Posterior cingulate gyrus (tissue), 11 donors: ENCODE data around the gene PKN3.
"Not testable (repeated sequence)": the region's sequence is repeated elsewhere in the genome, so short reads cannot be mapped to it uniquely, and the experiment has no call there.

Source experiments
- DNase-seq, 10 donors: peaks; one replicate each; pipeline versions ENCODE4 v3.0.0 to v3.0.0-alpha.2; 2020 to 2021; ENCODE audit warnings: mixed read lengths in 3 of 10
- intact Hi-C: fragments of 100-400 bp; cut with DNase I; formaldehyde crosslinking; loops from one replicate; pipeline ENCODE4 v1.15.1; 2023

Gene PKN3

DNA sequence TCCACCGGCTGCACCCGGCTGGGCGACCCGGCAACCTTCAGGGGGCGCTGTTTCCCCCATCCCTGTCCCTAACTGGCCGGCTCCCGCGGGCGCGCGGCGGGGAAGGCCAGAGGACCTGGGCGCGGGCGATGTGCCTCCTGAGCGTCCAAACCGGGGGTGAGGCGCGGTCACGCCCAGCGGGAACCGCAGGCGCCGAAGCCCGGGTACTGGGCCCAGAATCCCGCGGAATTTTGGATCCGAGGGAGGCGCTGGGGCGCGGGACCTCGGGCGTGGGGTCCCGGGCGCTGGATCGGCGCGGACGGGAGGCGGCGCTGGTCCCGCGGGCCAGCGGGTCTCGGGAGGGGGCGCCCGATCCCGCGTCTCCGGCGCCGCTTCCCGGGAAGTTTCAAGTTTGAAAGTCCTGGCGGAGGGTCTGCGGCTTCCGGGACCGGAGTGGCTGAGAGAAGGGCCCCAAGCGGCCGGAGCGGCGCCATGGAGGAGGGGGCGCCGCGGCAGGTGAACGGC is at the start of gene PKN3:
Gene PKN3, plus strand, starts transcription at position 59 of the 504 bp plus-strand sequence. Its CDS starts 413 bp downstream, at position 472.
- intact Hi-C loops = no loop called here
- DNase-seq = peak; percentile 55 to 96 (median 81)

DNA sequence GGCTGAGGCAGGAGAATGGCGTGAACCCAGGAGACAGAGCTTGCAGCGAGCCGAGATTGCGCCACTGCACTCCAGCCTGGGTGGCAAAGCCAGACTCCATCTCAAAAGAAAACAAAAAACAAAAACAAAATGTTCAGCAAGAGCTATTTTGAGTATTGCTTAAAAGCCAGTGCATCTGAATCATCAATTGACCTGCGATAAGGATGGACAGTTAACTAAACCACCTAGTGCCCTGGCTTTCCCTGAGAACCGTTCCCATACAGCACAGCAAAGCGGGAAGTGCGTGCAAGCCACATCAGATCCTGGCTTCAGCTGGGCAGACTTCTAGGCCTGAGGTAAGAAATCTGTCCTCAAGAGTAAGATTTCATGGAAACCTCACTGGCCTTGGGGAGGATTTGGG is 48.4 kb upstream of the PKN3 start:
- intact Hi-C loops = loop anchor here (2.0 kb wide), 1 partner anchor 19 kb away; no protein-coding TSS in a partner anchor
- DNase-seq = no peak

DNA sequence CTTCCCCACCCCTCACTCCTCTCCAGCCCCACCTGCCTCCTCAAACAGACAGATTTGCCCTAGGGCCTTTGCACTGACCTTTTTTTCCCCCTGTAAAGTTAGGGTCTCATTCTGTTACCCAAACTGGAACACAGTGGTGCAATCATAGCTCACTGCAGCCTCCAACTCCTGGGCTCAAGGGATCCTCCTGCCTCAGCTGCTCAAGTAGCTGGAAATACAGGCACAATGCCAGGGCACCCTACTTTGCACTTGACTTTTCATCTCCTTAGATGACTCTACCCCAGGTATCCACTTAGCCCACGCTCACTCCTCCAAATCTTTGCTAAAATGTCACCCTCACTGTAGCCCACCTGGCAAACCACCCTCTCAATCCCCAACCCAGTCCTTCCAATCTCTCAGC is 47.8 kb upstream of the PKN3 start:
- no peak for DNase-seq
- intact Hi-C loops = no loop called here

DNA sequence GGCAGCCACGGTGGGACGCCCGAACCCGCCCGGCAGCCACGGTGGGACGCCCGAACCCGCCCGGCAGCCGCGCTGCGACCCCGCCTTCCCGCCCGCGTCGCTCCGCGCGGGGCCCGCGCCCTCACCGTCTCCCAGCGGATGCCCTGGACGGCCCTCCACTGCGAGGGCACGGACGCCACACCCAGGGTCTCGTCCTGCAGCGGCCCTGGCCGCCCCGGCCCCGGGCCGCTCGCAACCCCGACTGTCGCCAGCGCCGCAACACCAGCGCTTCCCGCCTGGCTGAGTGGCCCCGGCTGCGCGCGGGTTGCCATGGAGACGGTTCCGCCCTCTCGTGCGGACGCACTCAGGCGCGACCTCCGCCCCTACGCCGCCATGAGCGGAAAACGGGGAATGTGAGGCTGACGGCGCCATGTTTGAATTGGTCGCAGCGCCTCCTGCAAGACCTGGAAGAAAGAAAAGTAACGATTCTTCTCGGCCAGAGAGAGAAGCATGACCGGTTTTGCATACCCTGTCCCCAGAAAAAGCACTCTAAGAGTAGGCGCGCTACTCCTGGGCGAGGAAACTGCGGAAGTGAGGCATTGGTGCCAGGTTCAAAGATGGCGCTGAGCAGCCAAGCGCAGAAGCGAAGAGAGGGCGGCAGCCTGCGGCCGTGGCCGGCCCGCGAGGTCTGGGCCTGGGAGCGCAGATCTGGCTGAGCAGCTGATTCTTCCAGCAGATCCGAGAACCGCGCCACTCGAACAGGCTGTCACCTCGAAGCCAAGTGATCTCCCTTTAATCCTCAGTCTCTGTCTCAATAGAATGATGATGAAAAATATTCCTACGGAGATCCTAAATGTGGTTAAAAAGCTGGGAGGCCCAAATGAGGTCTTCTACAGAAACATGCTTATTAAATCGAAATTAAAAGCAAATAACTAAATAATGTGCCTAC is 45.6 kb upstream of the PKN3 start, which contains the start of gene DYNC2I2:
Gene DYNC2I2, minus strand, starts transcription at position 432 of the 928 bp plus-strand sequence. Its CDS starts 121 bp downstream, at position 311.
- DNase-seq = peak; percentile 92 to 99 (median 95)
- intact Hi-C loops = loop anchor here (2.0 kb wide), 1 partner anchor 32 kb away; the partner anchor contains the start of gene SET

DNA sequence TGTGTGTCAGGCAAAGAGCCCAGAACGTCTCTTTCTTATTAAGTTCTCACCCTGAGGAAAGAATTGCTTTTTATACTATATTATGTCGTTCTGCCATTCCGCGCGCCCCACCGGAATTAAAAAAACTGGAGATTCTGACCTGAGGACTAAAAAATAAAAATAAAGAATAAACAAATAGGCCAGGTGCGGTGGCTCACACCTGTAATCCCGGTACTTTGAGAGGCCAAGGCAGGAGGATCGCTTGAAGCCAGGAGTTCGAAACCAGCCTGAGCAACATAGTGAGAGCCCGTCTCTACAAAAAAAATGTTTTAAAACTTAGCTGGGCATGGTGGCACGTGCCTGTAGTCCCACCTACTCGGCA is 45.0 kb upstream of the PKN3 start:
- no peak for DNase-seq
- intact Hi-C loops = loop anchor here (2.0 kb wide), 1 partner anchor 31 kb away; the partner anchor contains the start of gene SET

DNA sequence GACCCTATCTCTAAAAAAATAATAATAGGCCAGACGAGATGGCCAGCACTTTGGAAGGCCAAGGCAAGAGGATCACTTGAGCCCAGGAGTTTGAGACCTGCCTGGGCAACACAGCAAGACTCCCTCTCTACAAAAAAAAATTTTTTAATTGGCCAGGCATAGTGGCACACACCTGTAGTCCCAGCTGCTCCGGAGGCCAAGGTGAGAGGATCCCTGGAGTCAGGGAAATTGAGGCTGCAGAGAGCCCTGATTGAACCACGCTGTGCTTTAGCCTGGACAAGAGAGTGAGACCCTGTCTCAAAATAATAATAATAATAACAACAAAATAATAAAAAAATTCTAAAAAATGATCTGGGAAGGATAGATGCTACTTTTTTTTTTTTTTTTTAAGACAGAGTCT is 44.5 kb upstream of the PKN3 start:
- intact Hi-C loops = loop anchor here (2.0 kb wide), 1 partner anchor 31 kb away; the partner anchor contains the start of gene SET

DNA sequence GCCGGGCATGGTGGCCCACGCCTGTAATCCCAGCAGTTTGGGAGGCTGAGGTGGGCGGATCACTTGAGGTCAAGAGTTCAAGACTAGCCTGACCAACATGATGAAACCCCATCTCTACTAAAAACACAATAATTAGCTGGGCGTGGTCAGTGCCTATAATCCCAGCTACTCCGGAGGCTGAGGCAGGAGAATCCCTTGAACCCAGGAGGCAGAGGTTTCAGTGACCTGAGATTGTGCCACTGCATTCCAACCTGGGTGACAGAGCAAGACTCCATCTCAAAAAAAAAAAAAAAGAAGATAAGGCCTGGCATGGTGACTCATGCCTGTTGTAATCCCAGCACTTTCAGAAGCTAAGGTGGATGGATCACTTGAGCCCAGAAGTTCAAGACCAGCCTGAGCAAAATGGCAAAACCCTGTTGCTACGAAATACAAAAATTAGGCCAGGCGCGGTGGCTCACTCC is 35.8 kb upstream of the PKN3 start:
- intact Hi-C loops, DNase-seq: not testable (repeated sequence)

More for the DNA sequence above, 44.5 kb upstream of the PKN3 start:
- no peak for DNase-seq

DNA sequence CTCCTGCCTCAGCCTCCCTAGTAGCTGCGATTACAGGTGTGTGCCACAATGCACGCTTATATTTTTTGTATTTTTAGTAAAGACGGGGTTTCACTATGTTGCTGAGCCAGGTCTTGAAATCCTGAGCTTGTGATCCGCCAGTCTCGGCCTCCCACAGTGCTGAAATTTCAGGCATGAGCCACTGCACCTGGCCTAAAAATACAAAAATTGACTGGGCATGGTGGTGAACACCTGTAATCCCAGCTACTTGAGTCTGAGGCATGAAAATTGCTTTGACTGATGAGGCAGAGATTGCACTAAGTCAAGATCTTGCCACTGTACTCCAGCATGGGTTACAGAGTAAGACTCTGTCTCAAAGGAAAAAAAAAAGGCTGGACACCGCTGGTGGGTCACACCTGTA is 32.5 kb upstream of the PKN3 start:
- intact Hi-C loops = no loop called here
- DNase-seq = peak in 2 of 10 donors; percentile 2 to 30

DNA sequence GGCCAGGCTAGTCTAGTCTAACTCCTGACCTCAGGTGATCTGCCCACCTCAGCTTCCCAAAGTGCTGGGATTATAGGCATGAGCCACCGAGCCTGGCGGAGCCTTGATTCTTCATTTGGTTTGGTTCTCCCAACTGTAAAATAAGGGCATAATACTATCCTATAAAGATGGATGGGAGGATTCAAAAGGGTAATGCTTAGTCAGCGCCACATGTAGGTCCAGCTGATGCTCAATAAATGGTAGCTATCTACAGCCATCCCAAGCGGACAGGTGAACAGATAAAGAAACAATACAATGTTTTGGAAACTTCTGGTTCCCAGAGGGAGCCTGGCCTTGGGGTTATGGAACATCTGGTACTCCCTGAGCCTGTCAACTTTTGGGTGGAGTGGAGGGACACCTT is 26.9 kb upstream of the PKN3 start:
- intact Hi-C loops = no loop called here
- DNase-seq = peak in 3 of 10 donors; percentile 3 to 52 (median 13)

DNA sequence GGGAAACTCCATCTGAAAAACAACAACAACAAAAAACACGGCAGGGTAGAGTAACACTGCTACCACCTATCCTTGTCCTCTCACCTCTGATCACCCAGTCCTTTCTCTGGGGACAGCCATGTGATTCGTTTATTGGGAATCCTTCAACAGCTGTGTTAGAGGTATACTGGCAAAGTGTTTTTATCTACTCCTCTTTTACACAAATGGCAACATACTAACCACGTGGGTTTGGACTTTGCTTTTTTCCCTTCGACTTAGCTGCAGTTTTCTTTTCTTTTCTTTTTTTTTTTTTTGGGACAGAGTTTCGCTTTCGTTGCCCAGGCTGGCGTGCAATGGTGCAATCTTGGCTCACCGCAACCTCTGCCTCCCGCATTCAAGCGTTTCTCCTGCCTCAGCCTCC is 24.5 kb upstream of the PKN3 start:
- DNase-seq = peak in 1 of 10 donors; percentile 13
- intact Hi-C loops = no loop called here

DNA sequence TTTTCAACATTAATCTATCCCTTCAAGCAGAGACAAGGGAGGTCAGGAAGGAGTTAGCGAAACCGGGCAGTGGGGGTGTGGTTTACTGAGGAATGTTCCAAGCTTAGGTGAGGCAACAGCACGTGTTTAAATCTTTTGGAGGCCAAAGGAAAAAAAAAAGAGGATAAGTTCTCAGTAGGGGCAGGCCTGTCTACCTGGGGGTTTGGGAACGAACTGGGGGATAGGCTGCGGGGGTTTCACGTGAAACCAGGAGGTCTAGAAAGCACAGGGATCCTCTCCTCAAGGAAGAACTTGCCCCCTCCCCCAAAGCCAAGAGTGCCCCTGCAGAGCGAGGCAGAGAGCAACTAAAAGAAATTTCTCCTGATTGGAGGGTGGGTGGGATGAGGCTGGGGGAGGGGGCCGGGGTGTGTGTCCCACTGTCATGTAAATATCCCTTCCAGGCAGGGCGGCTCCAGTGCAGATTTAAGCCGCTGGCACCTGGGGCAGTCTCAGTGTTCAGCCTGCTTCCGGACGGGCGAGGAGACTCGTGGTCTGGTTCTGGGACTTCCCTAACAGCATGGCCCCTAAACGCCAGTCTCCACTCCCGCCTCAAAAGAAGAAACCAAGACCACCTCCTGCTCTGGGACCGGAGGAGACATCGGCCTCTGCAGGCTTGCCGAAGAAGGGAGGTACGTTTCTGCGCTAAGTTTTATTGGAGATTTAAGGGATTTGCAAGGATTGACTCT is 18.8 kb upstream of the PKN3 start:
- peak in 3 of 10 donors; percentile 66 to 81 (median 77) for DNase-seq
- intact Hi-C loops = no loop called here

DNA sequence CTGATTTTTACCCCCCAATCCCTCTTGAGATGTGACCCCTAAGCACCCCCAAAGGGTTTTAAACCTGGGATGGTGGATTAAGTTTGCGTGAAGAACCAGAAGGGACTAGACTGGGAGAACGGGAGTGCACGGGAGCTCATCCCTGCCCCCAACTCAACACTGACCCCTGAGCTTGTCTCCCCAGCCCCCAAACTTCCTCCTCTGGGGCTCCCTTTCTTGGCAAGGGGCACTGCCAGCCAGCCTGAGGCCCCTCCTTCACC is 18.3 kb upstream of the PKN3 start:
- DNase-seq = no peak
- intact Hi-C loops = no loop called here

DNA sequence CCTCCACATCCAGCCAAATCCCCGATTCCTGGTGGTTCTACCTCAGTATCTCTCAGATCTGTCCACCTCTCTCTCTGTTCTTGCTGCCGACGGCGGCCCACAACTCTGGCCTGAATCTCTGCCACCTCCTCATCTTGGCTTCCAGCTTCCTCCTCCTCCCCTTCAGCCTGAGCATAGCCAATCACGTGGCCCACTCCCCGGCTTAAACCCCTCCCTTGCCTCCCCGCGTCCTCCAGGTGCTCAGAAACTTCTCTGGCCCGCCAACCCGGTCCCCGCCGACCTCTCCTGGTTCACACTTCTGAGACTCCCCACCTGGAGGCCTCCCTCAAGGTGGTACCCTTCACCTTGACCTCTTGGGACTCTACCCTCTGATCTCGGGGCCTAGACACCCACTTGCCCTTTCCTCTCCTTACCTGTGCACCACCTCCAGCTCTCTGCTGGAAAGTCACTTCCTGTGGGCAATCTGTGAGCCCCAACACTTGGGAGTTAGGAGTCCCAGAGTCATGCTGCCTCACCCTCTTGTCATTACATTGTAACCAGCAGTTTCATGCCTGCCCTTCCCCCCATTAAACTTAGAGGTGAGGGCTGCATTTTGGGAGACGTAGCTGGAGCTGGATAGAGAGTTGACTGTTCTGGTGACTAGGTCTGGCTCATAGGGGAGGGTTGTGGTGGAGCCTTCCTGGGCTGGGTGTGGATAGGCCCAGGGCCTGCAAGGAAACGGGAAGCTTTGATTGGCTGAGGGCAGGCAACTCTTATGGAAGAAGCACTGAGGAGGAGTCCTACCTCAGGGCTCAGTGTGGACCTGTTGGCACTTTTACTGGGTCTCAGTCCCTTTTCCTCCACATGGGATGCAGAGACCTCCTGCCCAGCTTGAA is 17.7 kb upstream of the PKN3 start:
- DNase-seq = peak in 7 of 10 donors; percentile 31 to 88 (median 37)

DNA sequence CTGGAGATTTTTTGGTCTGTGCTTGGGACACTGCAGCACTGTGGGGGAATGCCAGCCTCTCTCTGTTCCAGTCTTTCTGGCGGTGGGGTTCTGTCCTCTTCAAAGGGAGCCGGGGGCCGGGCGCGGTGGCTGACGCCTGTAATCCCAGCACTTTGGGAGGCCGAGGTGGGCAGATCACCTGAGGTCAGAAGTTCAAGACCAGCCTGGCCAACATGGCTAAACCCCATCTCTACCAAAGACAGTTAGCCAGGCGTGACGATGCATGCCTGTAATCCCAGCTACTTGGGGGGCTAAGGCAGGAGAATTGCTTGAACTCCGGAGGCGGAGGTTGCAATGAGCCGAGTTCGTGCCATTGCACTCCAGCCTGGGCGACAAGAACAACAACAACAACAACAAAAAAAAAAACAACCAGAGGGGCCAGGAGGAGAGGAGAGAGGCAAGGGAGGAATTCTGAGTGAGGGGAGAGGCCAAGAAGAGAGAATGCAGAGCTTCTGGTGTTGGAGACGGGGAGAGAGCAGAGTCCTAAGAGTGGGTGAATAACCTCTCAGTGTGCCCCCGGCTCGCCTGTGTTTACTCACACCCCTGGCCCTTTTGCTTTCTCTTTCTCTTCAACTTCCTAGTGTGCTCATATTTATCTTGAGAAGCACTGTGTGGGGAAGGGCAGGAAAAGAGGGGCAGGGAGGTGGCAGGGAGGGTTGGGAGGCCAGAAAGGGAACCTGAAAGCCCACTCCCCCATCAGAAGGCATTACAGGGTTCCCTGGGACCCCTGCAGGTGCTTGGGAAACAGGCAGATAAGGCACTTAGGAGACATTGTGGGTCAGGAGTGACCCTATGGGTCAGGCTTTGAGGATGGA is 16.4 kb upstream of the PKN3 start:
- peak in 2 of 10 donors; percentile 41 to 45 for DNase-seq
- intact Hi-C loops = no loop called here

More for the DNA sequence above, 17.7 kb upstream of the PKN3 start:
- intact Hi-C loops = no loop called here

DNA sequence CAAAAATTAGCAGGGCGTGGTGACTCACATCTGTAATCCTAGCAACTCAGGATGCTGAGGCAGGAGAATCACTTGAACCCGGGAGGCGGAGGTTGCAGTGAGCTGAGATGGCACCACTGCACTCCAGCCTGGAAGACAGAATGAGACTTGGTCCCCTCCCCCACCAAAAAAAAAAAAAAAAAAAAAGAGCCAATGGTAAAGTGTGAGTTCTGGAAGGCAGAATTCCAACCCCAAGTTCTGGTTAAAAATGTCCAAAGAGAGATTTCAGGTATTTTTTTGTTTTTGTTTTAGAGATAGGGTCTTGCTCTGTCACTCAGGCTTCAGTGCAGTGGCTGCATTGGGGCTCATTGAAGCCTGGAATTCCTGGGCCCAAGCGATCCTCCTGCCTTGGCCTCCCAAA is 14.8 kb upstream of the PKN3 start:
- intact Hi-C loops = no loop called here
- DNase-seq = peak in 1 of 10 donors; percentile 31

DNA sequence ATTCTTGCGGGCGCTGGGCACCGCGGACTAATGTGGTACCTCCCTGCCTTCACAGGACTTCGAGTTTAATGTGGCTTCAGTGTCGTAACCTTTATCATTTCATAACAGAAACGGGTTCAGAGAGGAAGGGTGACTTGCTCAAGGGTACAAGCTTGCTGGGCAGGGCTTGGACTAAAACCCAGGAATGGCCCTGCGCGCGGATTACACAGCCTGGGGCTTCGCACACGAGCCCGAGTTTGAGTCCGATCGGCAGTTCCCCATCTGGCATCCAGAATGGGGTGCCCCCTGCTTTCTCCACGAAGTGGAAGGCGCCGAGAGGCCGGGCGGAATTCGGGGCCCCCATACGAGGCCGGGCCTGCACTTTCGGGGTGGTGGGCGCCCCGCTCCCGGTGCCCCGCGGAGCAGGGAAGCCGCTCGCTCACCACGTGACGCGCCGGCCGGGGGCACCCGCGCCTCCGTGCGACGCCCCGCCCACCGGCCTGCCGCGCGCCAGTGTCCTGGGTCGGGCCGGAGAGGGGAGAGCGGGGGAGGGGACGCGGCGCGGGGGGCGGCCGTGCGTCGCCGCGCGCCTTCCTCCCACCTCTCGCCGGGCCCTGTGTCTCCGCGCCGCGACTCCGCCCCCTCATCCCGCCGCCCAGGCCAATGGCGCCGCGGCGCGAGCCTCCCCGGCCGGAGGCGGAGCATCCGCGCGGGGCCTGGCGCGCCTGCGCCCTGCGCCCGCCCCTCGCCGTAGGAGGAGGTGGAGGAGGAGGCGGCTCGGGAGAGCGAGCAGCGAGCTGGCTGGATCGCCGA is 13.6 kb upstream of the PKN3 start, which contains the start of gene SET:
Gene SET, plus strand, starts transcription at position 722 of the 792 bp plus-strand sequence. CDS start 361 bp downstream, outside the sequence.
- intact Hi-C loops = loop anchor here (2.0 kb wide), 1 partner anchor 32 kb away; the partner anchor contains the start of gene DYNC2I2
- peak; percentile 77 to 98 (median 86) for DNase-seq

DNA sequence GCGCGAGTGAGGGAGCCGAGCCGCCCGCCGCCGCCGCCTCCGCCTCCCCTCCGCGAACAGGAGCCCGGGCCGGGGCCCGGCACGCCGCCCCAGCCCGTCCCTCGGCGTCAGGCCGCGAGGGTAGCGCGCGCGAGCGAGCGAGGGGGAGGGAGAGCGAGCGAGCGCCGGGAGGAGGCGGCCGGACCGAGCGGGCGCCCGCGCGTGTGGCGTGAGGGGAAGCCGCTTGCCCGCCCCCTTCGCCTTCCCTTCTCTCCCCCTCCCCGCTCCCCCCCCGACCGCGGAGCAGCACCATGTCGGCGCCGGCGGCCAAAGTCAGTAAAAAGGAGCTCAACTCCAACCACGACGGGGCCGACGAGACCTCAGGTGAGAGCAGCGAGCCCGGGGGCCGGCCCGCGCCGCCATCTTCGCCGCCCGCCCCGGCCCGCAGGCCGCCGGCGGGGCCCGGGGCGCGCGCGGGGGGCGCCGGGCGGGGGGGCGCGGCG is 13.0 kb upstream of the PKN3 start:
- DNase-seq = peak in 7 of 10 donors; percentile 27 to 83 (median 37)
- intact Hi-C loops = loop anchor here (2.0 kb wide), 1 partner anchor 33 kb away; the partner anchor contains the start of gene DYNC2I2
